GM12875 (cell line): ENCODE measurements around the gene ROBO1.

ENCODE experiments used
- H3K4me3 ChIP-seq: one replicate; pipeline ENCODE4 v1.5.1; 2011; ENCODE audit warnings: low read depth, low read length, control low read depth
- TF ChIP-seq, protein P1 (sequence below): IDR thresholded peaks from 2 replicates; pipeline ENCODE4 v1.5.1; 2011; ENCODE audit warnings: low read depth, mild to moderate bottlenecking, control low read depth, inconsistent platforms, low read length, moderate library complexity, borderline replicate concordance; ENCODE audit not compliant: insufficient read depth

ROBO1 gene

DNA sequence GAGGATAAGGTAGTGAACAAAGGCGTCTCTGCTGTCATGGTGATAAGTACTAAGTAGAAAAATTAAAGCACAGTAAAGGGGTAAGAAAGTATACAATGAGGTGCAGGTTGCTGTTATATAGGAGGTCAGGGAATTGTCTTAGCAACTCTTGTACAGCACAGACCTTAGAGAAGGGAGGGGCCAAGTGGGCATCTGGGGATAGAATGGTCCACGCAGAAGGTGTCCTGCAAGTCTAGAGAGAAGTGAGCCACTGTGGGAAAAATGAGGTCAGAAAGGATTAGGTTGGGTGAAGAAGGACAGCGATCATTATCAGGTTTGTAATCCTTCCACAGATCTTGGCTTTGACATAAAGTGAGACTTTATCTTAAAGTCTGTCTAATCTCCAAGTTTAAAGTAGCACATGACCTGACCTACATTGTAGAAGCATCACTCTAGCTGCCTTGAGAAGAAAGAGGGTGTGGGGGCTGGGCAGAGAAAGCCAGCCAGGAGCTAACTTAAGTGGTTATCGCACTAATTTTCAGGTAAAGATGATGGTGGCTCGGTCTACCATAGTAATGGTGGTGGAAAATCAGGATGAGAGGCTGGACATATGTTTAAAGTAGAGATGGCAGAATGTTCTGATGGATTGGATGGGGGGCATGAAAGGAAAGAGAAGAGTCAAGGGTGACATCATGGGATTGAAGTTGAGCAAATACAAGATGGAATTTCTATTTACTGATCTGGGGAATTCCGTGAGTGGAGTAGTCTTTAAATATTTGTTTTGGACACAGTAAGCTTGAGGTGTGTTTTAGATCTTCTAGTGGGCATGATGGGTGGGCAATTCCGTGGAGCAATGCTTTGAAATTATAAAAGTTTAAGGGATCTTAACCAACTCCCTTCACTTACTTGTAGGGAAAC is 919.2 kb downstream of the ROBO1 start:
- no peak overlapping the region for H3K4me3 ChIP-seq
- TF ChIP-seq, protein P1, sequence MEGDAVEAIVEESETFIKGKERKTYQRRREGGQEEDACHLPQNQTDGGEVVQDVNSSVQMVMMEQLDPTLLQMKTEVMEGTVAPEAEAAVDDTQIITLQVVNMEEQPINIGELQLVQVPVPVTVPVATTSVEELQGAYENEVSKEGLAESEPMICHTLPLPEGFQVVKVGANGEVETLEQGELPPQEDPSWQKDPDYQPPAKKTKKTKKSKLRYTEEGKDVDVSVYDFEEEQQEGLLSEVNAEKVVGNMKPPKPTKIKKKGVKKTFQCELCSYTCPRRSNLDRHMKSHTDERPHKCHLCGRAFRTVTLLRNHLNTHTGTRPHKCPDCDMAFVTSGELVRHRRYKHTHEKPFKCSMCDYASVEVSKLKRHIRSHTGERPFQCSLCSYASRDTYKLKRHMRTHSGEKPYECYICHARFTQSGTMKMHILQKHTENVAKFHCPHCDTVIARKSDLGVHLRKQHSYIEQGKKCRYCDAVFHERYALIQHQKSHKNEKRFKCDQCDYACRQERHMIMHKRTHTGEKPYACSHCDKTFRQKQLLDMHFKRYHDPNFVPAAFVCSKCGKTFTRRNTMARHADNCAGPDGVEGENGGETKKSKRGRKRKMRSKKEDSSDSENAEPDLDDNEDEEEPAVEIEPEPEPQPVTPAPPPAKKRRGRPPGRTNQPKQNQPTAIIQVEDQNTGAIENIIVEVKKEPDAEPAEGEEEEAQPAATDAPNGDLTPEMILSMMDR, result no peak

DNA sequence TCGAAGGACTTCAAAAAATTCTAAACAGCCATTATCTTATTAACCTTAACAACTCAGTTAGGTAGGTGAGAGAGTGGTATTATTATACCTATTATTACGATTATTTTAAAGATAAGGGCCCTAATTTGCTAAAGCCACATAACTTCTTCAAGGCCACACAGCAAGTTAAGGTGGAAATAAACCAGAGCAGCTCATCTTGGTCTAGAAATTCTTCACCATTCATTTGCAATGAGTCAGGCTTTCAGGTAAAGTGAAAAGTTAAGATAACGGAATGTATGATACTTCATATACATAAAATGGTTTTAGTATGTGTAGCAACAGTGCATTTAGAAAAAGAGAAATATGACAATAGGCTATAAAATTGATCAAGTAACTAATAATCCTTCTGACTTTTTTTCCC is 920.2 kb downstream of the ROBO1 start:
- no peak overlapping the region for H3K4me3 ChIP-seq
- TF ChIP-seq, protein P1, result no peak

DNA sequence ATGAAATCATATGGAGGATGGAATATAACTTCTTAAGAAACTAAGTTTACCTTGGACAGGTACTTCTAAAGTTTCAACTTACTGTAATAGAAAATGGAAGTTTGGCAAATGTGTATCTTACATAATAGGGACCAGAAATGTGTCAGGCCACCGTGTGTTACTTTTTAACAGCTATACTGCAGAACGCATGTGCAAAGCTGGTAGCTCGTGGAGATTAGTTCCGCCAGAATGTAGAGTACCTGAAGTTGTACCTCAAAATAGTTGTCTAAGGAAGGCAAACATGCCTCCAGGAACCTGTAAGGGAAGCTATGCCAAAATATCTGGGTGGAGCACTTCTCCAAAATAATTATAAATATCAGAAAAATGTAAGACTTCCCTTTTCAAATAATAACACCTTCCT is 920.6 kb downstream of the ROBO1 start:
- H3K4me3 ChIP-seq, result no peak overlapping the region
- TF ChIP-seq, protein P1, result no peak

DNA sequence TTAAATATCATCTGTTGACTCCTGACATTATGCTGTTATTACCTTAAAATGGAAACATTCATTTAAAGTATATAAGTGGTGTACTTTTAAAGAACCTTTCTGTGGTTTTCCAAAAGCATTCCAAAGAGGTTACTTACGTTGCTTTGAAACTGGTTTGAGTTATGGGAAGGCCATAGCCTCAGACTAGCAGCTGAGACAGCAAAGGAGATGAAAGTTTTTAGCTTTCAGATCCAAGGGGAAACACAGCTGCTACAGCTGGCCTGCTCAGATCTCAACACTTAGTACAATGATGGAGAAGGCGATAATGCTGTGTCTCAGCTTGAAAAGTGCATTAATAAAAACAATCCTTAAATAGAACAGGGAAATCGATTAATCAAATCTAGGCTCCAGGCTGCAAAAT is 921.1 kb downstream of the ROBO1 start:
- H3K4me3 ChIP-seq, result no peak overlapping the region
- TF ChIP-seq, protein P1, result no peak

DNA sequence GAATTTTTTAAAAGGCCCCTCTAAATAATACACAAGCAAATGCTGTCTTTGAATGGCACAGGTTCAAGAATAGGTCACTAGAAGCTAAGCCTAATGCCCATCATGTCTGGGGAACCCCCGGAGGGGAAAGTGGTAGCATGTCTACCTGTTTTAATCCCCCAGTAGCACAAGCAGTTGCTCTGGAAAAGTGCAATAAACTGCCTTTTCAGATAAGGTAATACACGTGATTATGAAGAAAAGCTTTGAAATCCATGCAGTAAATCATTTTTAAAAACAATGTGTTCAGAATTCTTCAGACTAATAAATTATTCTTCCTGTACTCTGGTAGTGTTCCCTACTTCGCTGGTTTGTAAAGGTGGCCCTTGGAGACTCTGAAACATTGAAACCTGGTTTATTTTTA is 922.2 kb downstream of the ROBO1 start:
- TF ChIP-seq, protein P1, result no peak
- H3K4me3 ChIP-seq, result no peak overlapping the region

DNA sequence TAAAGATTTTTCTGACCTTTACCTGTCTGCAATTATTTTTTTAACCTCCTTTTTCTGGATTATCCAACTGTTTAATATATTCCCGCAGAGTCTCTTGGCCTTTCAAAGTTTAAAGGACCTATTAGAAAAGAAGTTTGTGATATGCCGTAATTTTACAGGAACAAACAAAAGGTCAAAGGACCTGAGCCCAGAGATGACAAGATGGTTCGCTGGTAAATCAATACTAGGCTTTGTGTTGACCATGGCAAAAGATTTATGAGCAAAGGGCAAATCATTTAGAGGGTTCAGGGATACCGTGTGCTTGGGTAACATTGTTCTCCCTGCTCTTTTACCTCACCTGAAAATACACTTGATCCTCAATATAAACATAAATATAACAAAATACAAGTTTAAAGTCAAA is 923.5 kb downstream of the ROBO1 start:
- no peak overlapping the region for H3K4me3 ChIP-seq
- TF ChIP-seq, protein P1, result no peak

DNA sequence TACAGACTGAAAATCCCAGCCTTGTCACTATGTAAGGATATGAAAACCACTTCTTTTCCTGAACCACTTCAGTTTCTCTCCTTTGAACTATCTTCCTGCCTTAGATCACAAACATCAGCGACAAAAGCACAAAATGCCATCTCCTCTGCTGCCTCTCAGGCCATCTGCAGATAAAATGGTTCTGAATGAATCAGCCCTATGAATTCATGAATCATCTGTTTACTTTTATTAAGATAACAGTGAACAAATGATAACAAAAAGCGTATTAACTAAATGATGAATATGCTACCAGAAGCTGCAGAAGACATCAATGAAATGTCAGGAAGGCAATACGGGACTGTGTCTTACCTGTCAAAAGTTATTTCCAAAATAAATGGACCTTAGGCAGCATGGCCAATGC is 928.1 kb downstream of the ROBO1 start:
- TF ChIP-seq, protein P1, result no peak
- no peak overlapping the region for H3K4me3 ChIP-seq
